Fibroblast of skin of right biceps (primary cell): ENCODE measurements around the gene RREB1.
"Not testable (repeated sequence)": the region's sequence is repeated elsewhere in the genome, so short reads cannot be mapped to it uniquely, and the experiment has no call there.

Experiments used
- DNase-seq: peaks from one replicate; pipeline ENCODE4 v3.0.0-alpha.2; 2013

Gene RREB1

DNA sequence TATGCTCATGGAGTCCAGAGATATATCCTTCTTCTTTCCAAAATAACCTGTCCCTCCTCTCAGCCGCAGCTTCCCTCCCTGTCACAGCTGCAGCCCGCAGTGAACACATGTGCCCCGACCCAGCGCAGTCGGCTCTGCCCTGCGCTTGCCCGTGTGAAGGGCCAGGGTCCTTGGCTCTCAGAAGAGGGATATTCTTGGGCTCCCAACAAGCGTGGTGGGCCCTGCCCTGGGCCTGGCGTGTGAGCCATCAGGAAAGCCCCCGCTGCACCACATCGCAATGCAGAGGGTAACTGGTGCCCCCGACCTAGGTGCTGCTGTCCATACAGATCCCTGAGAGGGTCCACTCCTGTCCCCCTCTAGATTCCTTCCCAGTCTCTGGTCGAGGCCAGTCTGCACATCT is 140.1 kb downstream of the RREB1 start:
- no peak for DNase-seq

DNA sequence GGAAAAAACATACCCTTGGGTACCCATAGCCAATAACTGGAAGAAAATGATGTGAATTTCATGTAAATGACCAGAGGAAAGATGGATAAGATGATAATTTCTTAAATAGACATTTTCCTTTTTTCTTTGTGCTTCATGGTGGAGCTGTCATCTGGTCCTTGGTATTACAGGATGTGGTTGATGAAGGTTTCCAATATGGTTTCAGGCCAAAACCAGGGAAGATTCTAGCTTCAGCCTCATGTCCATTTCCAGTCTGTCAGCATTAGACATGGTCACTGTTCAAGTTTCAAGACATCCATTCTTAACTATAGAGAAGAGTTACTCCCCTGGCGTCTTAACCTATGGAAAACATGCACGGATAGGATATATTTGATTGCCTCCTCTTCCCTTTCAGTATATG is 141.6 kb downstream of the RREB1 start:
- DNase-seq: no peak

DNA sequence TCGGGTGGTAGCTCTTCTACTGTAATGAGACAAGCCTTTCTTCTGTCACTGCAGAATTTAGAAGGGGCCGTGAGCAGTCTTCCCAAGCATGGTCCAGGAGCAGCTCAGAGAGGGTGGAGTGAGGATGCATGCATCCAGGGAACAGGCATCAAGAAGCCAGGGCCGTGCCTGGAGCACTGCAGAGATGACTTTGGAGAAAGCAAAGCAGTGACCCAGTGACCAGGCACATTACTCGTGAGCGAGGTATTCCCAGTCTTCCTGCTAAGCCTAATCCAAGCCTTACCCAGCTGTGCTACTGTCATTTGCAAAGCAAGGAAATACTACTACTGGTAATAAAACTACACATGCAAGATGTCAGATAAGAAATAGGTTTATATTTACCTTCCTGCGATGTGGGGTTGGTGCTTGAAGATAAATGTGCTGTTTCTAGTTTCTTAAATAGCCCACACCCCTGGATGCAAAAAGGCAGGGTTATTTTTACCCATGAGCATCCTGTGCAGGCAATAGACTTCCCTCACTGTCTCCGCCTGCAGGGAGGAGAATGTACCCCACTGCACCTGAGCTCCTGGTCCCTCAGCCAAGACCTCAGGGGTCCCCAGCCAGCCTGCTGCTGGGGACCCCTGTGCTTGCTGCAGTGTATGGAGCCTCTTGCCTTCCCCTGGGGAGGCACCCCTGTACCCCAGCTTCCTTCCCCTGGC is 142.3 kb downstream of the RREB1 start:
- no peak for DNase-seq

GRCh38 chr6:7250812-7251211 is 143.1 kb downstream of the RREB1 start:
- no peak for DNase-seq

DNA sequence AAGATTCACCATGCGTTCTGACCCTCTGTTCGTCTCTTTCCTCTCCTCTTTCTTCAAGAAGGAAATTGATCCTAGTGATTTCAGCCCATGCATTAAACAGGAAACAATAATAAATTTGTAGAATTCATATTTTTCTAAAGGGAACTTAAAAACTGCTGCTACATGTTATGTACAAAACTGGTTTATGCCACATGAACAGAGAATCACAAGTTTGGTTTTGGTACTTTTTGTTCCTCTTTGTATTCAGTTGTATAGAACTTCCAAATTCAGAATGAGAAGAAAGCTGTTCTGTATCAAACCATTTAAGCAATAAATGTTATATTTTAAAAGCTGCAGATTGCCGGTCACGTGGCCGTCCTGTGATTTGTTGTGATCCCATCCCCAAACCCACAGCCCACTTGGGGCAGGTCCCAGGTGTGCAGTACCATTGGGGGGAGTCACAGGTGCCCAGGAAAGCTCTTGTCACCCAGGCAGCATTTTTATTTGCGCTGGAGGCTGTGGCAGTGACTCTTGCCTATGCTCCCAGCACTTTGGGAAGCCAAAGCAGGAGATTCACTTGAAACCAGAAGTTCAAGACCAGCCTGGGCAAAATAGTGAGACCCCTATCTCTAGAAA is 144.0 kb downstream of the RREB1 start:
- no peak for DNase-seq

- DNase-seq: no peak
Observed at GRCh38 chr6:7252390-7252789, 144.6 kb downstream of the RREB1 start.

GRCh38 chr6:7254980-7255835 is 147.4 kb downstream of the RREB1 start:
- DNase-seq: no peak

DNA sequence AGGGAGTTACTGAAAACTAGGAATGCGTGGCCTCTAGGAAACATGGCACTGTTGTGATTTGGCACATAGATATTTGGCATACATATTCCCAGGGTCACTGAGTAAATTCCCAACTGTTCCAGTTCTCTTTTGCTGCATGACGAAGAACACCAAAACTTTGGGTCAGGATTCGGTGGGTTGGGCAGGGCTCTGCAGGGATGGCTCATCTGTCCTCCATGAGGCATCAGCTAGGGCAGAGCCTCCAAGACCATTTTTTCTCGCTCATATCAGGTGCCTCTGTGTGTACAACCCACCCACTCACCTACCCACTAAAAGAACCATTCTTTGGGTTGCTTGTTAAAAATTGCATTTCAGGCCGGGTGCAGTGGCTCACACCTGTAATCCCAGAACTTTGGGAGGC is 148.2 kb downstream of the RREB1 start:
- no peak for DNase-seq

GRCh38 chr6:7256785-7257184 is 149.0 kb downstream of the RREB1 start:
- no peak for DNase-seq

- DNase-seq: no peak
Observed at GRCh38 chr6:7257521-7258230, 149.9 kb downstream of the RREB1 start.

- no peak for DNase-seq
Observed at GRCh38 chr6:7258231-7258763, 150.5 kb downstream of the RREB1 start.

DNA sequence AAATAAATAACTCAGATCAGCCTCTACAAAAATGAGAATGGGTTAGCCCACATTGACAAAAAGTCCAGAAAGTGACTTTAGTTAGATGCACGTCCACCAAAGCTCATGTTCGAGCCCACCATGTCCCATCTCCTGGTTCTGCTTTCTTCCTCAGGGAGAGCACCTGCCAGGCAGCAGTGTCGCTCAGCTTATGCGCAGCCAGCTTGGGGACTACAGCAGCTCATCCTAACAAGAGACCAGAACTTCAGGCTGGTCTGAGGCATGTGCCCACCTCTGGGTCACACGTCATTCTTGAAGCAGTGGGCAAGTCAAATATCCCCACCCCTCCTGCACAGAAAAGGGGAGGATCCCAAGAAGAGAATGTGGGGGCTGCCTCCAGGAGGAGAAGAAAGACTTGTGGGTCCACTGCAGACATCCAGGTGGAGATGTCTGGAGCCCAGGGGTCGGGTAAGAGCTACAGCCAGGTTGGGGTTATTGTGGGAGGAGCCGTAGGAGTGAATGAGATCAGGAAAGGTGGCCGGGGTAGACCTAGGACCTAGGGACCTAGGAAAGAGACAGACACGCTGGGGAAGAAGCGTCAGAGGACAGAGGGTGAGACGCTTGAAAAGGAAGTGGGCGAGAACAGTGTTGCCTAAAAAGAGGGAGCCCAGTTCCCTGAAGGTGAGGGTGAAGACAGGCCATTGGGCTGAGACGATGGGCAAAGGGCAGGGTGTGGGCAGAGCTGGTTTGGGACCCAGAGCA is 152.7 kb downstream of the RREB1 start:
- no peak for DNase-seq

GRCh38 chr6:7261032-7261841 is 153.5 kb downstream of the RREB1 start:
- peak; percentile 88 for DNase-seq

GRCh38 chr6:7261852-7262461 is 154.2 kb downstream of the RREB1 start:
- DNase-seq: no peak

DNA sequence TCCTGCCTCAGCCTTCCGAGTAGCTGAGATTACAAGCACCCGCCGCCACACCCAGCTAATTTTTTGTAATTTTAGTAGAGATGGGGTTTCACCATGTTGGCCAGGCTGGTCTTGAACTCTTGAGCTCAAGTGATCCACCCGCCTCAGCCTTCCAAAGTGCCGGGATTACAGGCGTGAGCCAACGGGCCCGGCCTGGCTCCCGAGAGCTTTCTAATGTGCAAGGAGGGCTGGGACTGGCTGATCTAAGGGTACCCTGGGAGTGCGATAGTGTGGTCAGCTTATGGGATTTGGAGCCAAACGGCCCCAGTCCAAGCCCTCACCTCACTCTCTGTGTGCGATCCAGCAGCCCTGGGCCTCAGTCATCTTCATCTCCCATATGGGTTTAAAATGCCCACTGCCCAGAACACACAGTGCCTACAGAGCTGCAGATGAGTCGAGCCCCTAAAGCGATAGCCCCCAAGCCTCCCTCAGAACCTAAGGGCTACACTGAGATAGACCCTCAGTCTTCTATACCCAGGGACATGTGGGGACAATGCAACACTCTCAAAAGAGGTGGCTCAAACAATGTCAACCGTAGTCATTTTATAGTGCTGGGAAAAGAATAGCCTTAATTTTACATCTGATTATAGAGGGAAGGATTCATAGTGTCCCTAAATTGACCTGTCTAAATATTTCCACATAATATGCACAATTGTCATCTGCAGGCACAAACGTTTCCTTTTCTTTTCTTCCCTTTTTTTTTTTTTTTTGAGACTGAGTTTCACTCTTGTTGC is 155.2 kb downstream of the RREB1 start:
- no peak for DNase-seq

DNA sequence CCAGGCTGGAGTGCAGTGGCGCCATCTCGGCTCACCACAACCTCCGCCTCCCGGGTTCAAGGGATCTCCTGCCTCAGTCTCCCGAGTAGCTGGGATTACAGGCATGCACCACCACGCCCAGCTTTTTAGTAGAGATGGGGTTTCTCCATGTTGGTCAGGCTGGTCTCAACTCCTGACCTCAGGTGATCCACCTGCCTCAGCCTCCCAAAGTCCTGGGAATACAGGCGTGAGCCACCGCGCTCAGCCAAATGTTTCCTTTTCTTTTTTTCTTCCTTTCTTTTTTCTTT is 155.7 kb downstream of the RREB1 start:
- not testable (repeated sequence) for DNase-seq

DNA sequence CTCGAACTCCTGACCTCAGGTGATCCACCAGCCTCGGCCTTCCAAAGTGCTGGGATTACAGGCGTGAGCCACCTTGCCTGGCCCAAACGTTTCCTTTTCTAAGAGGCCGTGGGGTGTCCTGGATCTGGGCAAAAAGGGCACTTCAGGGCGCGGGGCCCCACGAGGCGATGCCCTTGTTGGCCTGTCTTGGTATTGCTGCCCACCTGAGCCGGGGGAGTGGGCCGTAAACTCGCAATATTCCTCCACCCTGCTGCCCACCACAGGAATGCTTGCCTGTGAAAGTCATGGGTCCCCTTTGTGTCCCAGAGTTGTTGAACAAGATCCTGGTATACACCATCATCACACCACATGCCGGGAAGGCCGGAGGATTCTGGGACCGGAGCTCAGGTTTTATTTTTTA is 156.3 kb downstream of the RREB1 start:
- no peak for DNase-seq

DNA sequence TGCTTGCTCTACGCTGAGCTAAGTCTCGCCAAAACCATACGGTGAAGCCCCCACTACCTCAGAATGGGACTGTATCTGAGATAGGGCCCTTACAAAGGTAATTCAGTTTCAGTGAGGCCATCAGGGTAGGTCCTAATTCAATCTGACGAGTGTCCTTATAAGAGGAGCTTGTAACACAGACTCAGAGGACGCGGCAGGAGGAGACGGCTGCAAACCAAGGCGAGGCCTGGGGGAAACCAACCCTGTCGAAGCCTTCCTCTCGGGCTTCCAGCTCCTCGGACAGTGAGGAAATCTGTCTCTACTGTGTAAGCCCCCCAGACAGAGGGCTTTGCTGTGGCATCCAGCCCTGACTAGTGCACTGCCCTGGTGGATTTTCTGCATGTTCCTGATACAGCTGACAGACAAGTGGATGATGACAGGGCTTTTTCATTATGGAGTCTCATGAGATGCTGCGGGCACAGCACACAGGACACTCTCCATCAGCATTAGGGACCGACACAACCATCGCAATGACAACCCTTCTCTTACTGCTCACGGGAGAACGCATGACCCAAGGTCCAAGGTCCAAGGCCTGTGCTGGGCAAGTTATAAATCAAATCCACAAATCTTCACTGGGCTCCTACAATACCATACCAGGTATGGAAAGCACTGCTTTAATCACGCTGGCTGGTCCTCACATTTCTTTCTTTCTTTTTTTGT is 157.1 kb downstream of the RREB1 start:
- DNase-seq: no peak

GRCh38 chr6:7265385-7265726 is 157.6 kb downstream of the RREB1 start:
- not testable (repeated sequence) for DNase-seq

- no peak for DNase-seq
Observed at GRCh38 chr6:7267071-7267465, 159.3 kb downstream of the RREB1 start.
